ENCODE measurements around the gene SCN4B. TPM values are rescaled to one million over a fixed set of nuclear protein-coding genes. Genes with fewer than 3 reads are reported as not detected.

Gene SCN4B
- total RNA-seq, 1 donor from 2014 or later: 3.5 TPM

DNA sequence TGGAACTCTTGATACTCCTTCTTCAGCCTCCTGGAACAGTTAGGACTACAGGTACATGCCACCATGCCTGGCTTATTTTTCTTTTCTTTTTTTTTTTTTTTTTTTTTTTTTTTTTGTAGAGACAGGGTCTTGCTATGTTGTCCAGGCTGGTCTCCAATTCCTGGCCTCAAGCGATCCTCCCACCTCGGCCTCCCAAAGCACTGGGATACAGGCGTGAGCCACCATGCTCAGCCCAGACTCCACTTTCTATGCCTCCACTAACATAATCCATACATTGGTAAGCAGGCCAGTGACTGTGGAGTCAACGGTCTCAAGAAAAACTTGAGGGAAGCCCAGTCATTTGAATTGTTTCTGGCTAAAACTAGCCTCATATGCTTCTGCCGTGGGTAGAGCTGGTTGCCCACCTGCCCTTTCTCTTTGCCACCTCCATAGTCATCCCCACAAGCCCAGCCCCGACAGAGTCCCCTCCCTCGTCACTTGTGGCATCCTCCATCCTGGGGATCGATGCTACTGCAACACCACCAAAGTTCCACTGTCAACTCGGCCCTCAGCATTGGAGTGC lies 21.5 kb upstream of the SCN4B start:
- no peak for DNase-seq (ENCODE audit: low spot score)

DNA sequence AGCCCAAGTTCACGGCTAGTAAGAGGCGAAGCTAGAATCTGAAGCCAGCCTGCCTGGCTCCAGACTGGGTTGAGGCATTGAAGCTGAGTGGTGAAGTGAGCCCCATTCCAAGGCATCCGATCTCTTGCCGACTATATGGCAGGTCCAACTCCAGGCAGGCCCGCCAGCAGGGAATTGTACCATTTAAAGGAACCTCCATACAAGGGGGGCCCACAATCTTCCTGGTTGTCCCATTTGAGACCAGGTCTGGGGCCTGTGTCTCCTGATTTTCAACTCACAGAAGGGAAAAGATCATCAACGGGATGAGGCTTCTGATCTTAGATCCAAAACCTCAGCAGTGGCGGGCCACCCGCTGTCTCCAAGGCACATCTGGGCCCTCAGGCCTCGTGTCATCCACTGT lies 19.7 kb upstream of the SCN4B start:
- DNase-seq (ENCODE audit: low spot score): no peak

DNA sequence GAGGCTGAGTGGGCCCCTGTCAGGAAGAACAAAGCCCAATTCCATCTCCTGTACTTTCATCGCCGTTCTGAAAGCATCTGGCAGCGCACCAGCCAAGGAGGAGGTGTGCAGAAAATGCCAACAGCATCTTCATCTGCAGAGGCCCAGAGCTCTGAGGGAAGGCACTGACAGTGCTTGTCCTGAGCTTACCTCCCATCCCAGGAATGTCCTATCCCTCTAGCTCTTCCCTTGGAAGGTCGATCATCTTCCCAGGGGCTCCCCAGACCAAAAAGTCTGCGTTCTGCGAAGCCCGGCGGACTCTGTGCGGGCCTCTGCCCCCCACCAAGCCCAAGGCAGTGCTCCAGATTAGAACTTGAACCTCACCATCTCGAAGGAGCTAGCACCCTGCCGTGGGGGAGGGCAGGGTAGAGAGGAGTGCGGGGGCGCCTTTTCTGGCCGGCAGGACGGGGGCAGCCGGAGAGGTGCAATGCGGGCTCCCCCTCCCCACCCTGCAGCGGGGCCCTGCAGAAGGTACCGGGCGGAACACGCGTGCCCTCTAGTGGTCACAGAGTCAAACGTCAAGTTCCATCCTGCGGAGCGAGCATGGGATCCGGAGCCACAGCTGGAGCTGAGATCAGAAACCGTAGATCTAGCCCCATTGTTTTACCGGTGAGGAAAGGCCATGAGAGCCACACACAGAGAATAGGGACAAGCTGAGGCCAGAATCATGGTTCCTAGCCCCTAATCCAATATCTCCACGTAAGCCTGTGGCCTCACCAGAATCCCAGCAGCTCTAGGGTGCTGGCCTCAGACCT lies 18.8 kb upstream of the SCN4B start:
- peak; percentile 77 for DNase-seq (ENCODE audit: low spot score)

DNA sequence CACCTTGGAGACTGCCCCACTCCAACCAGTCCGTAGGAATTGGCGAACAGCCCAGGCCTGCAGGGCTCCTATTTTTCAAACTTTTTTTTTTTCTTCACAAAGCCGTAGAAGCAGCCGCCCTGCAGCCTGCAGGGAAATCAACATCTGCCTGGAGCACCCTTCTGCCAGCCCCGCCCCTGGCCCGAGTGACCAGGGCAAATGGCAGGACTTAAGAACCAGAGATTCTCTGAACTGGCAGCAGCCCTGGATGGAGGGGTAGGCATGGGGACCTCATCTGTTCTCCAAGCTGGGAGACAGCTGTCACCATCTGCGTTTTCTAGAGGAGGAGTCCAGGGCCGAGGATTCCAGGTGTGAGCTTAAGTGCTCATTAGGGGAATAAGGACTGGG lies 18.3 kb upstream of the SCN4B start:
- no peak for DNase-seq (ENCODE audit: low spot score)

DNA sequence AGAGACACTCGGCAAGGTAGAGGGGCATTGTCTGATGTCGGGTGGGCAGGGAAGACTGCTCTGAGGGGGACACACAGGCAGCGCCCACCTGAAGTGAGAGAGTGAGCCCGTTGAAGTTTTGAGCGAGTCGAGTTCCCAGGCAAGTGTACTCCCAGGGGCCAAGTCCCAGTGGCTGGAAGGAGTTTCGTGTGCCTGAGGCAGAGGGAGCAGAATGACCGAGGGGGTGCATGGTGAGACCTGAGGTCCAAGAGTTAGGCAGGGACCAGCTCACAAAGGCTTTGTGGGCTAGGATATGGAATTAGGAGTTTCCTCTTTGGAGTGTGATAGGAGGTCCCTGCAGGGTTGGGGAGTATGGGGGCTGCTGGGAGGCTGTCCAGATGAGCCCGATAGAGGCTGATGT lies 17.6 kb upstream of the SCN4B start:
- DNase-seq (ENCODE audit: low spot score): no peak

DNA sequence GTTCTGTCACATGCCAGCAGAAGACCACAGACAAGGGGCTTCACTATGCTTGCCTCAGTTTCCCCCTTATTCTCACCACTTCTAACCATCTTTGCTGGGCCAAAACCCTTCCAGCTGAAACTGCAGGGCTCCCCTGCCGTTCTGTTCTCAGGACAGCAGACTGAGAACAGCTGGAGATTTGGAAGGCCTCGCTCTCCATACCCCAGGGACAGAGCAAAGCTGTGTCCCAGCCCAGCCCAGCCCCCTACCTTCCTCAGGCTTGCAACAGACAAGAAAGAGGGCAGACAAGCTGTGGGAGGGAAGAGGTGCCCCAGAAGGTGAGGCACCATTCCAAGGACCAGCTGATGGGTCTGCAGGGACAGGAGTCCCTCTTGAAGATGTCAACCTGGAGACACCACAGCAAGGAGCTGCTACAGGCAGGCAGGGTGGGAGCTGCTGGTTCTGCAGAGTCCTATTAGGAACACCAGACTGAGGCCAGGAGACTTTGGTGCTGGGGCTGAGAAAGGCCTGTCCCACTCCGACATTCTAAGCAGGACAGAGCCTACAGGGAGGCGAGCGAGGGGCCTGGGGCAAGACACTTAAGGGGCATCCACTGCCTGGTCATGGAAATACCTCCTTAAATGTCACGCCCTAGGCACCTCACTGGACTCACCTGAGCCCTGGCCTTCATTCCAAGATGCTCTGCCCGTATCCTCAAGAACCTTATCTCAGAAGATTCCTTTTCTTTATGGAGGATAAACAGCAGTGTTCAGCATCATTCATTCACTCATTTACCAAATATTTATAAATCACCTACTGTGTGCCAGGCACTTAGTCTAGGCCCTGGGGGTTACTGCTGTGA lies 16.9 kb upstream of the SCN4B start:
- DNase-seq (ENCODE audit: low spot score): no peak

DNA sequence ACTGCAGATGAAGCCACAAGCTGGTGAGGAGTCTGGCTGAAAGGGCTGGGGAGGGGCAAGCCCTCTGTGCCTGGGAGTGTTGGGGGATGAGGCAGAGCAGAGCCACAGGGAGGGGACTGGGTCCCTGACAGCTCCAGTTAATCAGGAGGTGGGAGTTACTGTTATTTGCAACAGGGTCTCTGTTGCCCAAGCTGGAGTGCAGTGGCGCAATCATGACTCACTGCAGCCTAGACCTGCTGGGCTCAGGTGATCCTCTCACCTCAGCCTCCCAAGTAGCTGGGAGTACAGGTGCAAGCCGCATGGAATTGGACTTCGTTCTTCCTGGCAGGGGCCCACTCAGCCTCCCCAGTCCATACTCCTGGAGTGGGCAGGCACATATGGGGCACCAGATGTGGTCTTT lies 16.1 kb upstream of the SCN4B start:
- DNase-seq (ENCODE audit: low spot score): no peak

DNA sequence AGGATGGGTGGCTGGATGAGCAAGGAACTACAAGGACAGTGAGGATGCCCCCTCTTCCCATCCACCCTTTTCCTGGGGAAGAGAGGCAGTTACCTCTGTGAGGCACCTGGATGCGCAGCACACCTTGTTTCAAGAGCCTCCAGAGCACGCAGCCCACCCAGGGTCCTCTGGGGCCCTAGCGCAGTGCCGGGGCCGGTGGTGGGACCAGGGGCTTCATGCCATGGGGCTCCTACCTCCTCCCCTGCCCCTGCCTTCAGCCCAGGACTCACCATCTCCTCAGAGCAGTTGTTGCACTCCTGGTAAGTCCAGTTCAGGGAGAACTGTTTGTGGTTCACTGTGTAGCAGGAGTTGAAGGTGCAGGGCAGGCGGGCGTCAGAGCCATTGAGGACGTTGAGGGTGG lies 15.7 kb upstream of the SCN4B start:
- no peak for DNase-seq (ENCODE audit: low spot score)

DNA sequence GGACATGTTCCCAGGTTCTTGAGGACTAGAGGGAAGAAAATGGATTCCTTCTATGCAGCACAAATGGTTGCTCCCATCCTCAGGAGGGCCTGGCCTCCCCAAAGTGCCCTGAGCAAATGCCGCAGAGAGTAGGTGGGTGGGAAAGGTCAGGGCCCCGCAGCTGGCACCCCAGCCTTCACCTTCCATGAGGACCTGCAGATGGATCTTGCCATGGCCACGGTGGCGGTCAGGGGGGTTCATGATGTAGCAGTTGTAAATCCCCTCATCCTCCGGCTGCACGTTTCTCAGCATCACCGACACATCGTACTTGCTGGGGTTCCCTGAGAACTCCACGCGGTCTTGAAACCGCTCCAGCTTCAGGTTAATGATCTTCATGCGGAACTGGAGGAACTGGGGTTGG lies 15.3 kb upstream of the SCN4B start:
- no peak for DNase-seq (ENCODE audit: low spot score)

DNA sequence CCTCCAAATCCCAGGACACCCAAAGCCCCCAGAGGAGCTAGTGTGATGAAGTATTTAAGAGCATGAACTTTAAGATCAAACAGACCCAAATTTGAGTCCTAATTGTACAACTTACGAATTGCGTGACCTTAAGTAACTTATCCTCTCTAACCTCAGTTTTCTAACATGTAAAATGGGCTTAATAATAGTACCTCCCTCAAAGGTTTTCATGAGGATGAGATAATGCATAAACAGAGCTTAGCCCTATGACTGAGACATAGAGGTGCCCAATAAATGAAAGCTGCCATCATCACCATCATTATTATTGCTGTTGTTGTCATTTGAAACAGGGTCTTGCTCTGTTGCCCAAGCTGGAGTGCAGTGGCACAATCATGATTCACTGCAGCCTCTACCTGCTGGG lies 14.6 kb upstream of the SCN4B start:
- DNase-seq (ENCODE audit: low spot score): no peak

DNA sequence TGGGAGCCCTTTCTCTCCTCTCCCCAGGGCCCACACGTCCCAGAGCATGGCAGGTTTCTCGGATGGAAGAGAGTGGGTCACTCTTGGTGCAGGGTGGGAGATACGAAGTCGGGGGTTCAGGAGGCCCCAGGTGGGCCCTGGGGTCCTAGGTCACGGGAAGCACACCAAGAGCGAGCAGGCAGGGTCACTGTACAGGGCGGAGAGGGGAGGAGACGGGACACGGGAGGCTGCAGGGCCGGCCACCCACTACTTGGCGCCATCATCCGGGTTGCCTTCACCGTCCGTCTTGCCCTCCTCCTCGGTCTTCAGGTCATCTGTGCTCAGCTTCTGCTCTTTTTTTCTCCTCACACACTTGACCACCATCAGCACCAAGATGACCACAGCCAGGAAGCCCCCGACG lies 14.0 kb upstream of the SCN4B start:
- DNase-seq (ENCODE audit: low spot score): no peak

DNA sequence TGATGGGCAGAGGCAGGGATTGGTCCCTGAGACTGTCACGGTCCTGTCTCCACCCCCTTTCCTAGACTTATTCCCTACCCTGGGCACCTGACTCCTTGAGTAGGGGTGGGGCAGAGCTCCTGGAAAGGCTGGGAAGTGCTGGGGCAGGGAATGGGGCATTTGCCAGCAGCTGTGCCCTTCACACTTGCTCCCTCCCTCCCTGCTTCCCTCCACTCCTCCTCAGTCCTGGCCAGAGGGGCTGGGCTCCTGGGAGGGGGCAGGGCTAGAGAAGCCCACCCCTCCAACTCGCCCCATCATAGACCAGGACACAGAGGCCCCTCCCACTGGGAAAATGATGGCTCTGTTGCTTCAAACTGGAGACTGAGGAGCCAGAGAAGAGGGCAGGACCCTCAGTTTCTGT lies 12.3 kb upstream of the SCN4B start:
- DNase-seq (ENCODE audit: low spot score): no peak

DNA sequence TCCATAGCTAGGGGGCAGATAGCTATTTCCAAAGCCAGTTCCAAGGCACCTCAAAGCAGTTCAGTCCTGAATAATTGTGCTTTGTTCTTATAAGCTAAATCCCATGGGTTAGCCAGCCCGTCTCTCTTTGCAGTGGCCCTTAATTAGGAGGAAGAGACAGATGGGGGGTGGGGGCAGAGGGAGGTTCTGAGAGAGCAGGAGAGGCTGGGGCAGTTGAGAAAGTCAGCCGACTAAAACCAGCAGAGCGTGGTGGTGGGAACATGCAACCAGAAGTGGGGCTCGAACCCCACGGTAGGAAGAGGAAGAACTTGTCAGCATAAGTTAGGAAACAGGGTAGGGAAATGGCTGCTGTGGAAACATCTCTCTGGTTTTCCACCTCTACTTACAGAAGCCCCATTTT lies 10.9 kb upstream of the SCN4B start:
- no peak for DNase-seq (ENCODE audit: low spot score)

DNA sequence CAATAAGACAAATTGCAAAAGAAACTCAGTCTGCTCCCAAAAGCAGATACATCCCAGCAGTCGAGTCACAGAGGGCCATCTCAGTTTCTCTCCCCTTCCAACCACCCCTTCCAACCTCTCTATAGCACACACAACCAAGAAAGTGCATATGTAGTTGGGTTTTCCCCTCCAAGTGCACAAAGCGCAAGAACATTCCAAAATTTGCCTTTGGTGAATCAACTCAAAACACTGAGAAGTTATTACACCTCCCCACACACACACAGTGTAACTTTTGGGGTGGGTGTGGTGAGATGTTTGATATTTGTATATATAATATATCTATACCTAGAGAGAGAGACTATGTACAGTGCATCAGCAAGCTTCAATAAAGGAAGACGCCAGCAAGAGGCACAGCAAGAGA lies 10.2 kb upstream of the SCN4B start:
- no peak for DNase-seq (ENCODE audit: low spot score)

DNA sequence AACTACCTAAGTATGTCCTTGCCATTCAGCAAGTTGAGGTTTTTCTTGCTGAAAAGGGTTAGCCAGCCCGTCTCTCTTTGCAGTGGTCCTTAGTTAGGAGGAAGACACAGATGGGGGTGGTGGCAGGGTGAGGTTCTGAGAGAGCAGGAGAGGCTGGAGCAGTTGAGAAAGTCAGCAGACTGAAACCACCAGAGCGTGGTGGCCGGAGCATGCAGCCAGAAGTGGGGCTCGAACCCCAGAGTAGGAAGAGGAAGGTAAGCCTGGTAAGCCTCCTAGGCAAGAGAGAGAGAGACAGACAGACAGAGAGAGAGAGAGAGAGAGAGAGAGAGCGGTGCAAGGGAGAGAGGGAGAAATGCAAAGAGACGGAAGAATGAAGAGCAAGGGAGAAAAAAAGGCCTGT lies 9.2 kb upstream of the SCN4B start:
- DNase-seq (ENCODE audit: low spot score): no peak

DNA sequence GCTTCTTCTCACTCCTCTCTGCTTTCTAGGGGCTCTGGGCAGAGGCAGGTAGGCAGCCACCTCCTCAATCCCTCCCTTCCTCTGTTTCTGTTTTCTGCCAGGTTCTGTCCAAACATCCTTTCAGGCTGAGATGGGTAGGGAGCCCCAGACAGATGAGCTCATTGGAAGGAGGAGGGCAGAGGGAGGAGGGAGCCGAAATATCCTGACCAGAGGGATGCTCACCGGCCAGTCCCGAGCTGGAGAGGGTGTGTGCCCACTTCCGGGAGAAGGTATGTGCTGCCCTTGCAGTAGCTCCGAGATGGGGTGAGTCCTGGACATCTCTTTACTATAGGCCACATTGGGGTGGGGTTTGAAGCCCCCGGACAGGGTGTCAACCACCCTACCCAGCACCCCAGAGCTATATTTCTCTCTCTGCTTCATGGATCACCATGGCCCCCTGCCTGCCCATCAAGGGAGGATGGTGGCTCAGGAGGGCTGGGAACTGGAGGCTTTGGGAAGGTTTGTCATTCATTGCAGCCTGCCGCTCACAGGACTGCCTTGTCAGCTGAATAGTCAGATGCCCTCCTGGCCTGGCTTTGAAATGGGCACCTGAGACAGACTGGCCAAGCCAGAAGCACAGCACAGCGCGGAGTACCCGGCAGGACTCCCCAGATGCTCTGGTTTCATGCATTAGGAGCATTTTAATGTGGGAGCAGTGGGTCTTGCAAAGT lies 4.7 kb upstream of the SCN4B start:
- no peak for DNase-seq (ENCODE audit: low spot score)

DNA sequence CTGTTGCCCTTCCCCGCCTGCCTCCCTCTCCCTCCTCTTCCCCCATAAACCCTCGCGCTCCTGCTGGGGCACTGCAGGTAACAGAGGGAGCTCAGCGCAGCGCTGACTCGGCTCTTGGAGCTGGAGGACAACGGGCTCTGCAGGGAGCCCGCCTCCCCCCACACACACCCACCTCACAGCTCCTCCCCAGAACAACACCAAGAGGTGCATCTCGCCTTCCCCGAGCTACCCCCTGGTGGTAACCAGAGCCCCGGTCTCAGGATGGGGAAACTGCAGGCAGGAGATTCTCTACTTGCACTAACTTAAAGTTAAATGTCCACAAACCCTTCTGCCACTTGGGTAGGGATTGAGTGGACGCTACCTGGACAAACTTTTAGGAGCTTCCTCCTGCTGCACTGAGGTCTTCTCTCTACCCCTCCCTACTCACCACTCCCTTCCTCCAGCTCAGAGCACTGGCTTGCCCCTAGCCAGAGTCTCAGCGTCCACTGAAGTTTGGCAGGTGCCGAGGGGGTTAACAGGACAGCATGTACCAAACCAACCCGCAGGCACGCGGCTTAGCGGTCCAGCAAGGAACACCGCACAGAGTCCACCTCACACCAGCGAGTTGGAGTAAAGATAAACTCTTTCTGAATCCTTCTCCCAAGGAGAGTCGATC lies 4.0 kb upstream of the SCN4B start:
- no peak for DNase-seq (ENCODE audit: low spot score)

DNA sequence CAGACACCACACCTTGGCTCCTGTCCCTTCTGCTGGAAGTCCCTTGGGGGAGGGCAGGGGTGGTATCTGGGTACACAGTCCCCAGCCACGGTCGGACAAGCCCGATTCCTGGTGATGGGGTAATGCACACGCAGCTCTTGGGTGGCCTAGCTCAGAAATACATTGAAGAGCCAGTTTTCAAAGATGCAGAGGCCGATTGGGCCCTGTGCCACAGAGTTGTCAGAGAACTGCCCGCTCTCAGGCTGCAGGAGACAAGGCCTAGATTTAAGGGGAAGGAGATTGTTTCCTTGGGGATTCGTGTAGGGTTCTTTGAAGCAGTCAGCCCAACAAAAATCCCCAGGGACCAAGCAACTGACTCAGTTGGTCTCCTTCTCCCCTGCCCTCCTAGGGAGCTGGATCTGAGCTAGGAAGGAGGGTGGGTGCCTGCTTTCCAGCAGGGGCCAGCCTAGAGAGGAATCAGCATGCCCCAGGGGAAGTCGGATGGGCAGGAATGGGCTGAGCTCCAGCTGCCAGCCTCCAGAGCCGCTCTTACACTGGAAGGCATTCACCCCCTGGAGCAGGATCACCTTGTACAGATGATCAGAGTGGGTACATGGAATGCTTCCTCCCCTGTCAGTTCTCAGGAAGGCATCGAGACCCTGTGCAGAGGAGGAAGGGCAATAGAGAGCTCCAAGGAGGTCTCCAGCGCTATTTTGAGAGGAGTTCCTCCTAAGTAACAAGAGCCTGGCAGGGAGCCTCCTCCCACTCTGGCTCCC lies 3.3 kb upstream of the SCN4B start:
- DNase-seq (ENCODE audit: low spot score): no peak

DNA sequence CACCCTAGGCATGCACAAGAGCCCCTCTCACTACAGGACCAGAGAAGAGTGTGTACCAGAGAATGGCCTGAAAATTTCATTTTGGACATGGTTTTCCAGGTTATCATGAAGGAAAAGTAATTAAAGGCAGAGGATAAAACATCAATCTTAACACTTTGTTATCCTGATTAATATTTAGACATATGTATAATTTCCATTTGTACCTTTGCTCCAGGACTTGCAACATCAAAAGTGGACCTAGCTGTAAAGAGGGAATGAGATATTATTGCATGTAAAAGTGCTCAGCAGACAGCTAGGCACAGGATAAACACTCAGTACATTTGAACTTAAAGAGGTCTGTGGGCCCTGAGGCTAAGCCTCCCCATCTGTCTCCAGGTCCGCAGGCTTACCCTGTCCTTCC lies 2.0 kb upstream of the SCN4B start:
- DNase-seq (ENCODE audit: low spot score): no peak

DNA sequence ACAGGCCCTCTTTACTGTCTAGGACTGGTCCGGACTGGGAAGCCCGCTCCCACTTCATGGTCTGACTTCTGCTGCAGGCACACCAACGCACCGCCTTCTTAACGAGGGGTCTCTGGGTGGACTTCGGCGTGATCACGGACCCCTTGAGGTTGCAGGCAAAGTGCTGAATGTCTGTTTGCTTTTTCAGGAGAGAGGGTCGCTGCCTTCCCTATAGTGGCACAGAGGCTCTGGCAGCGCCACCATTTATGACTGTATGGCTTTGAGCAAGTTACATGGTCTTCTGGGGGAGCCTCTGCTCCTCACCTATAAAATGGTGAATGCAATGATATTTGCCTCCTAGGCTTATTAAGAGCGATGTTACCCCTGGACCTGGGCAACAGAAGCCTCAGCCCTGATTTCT lies 1.4 kb upstream of the SCN4B start:
- no peak for DNase-seq (ENCODE audit: low spot score)

DNA sequence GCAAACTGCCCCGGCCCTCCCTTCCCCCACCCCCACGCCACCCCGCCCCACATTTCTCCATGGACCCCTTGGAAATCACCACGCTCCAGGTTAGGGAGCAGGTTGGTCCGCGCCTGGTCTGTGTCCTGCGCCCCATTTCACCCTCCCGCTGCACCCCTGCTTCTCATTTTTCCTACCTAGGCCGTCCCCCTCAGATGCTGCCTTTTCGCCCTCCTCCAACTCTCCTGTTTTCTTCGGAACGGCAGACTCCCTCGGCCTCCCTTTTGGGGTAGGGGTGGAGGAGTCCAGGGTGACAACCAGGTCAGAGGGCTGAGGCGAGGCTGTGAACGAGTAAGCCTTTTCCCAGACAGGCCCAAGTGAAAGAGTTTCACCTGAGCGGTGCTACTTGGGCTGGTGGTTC lies 893 bp upstream of the SCN4B start:
- DNase-seq (ENCODE audit: low spot score): no peak
